Astrocyte (in vitro differentiated cells and primary cell): ENCODE measurements around the gene HLA-DQB2. TPM values are rescaled to one million over a fixed set of nuclear protein-coding genes. Genes with fewer than 3 reads are reported as not detected.

Source experiments
- DNase-seq: peaks from one replicate; pipeline ENCODE4 v3.0.0-alpha.2; 2010; ENCODE audit warnings: low read depth
- FAIRE-seq: peaks from 2 replicates; lab custom pipeline; 2011; peaks lifted over from hg19 to GRCh38; lab: Jason Lieb, UNC
- H2AFZ ChIP-seq: 2 replicates; pipeline ENCODE4 v1.6.0; 2012; ENCODE audit warnings: low read depth, low read length, inconsistent platforms
- H3K27ac ChIP-seq: 2 replicates; pipeline ENCODE4 v1.5.1; 2011; ENCODE audit warnings: low read depth, low read length, inconsistent platforms
- H3K27me3 ChIP-seq: 2 replicates; pipeline ENCODE4 v1.6.0; 2011; ENCODE audit warnings: low read length, inconsistent platforms; ENCODE audit not compliant: insufficient read depth
- H3K36me3 ChIP-seq: 2 replicates; pipeline ENCODE4 v1.5.1; 2011; ENCODE audit warnings: low read length, inconsistent platforms; ENCODE audit not compliant: insufficient read depth
- H3K4me1 ChIP-seq: 2 replicates; pipeline ENCODE4 v1.5.1; 2011; ENCODE audit warnings: low read length, inconsistent platforms; ENCODE audit not compliant: insufficient read depth
- H3K4me2 ChIP-seq: 2 replicates; pipeline ENCODE4 v1.6.0; 2012; ENCODE audit warnings: low read length, inconsistent platforms
- H3K4me3 ChIP-seq: 2 replicates; pipeline ENCODE4 v1.5.1; 2011; ENCODE audit warnings: low read depth, mild to moderate bottlenecking, low read length, inconsistent platforms; ENCODE audit not compliant: insufficient read depth
- H3K79me2 ChIP-seq: 2 replicates; pipeline ENCODE4 v1.6.0; 2012; ENCODE audit warnings: mild to moderate bottlenecking, low read length, inconsistent platforms; ENCODE audit not compliant: insufficient read depth
- H3K9ac ChIP-seq: 2 replicates; pipeline ENCODE4 v1.6.0; 2012; ENCODE audit warnings: mild to moderate bottlenecking, low read length, inconsistent platforms
- H3K9me3 ChIP-seq: 2 replicates; pipeline ENCODE4 v1.5.1; 2012; ENCODE audit warnings: low read depth, mild to moderate bottlenecking, low read length, inconsistent platforms; ENCODE audit not compliant: insufficient read depth
- H4K20me1 ChIP-seq: 2 replicates; pipeline ENCODE4 v1.6.0; 2012; ENCODE audit warnings: low read length, inconsistent platforms; ENCODE audit not compliant: insufficient read depth
- H3K27ac Mint-ChIP-seq: one replicate; pipeline ENCODE4 v1.8.0; 2021; ENCODE audit warnings: mild to moderate bottlenecking, mixed read lengths; ENCODE audit not compliant: unreplicated experiment
- H3K27me3 Mint-ChIP-seq: one replicate; pipeline ENCODE4 v1.8.0; 2021; ENCODE audit warnings: low read depth, mixed read lengths; ENCODE audit not compliant: unreplicated experiment
- H3K36me3 Mint-ChIP-seq: one replicate; pipeline ENCODE4 v1.8.0; 2021; ENCODE audit warnings: low read depth, mixed read lengths; ENCODE audit not compliant: unreplicated experiment
- H3K4me1 Mint-ChIP-seq: one replicate; pipeline ENCODE4 v1.8.0; 2021; ENCODE audit warnings: low read depth, mixed read lengths; ENCODE audit not compliant: unreplicated experiment
- H3K4me3 Mint-ChIP-seq: one replicate; pipeline ENCODE4 v1.8.0; 2021; ENCODE audit warnings: mild to moderate bottlenecking, moderate library complexity, mixed read lengths; ENCODE audit not compliant: unreplicated experiment
- H3K9me3 Mint-ChIP-seq: one replicate; pipeline ENCODE4 v1.8.0; 2021; ENCODE audit warnings: mild to moderate bottlenecking, mixed read lengths; ENCODE audit not compliant: unreplicated experiment
- EZH2 ChIP-seq: IDR thresholded peaks from 2 replicates; pipeline ENCODE4 v1.6.1; 2012; ENCODE audit warnings: mild to moderate bottlenecking, low read length, inconsistent platforms; ENCODE audit not compliant: insufficient read depth
- total RNA-seq: library from RNA; stranded (reverse); gene quantifications from 2 replicates; pipeline ENCODE4 v1.2.1, GENCODE V29; 2021
- TF ChIP-seq, protein P1 (sequence below): IDR thresholded peaks from 2 replicates; pipeline ENCODE4 v1.5.1; 2011; ENCODE audit warnings: low read depth, mild to moderate bottlenecking, inconsistent platforms, low read length, moderate library complexity; ENCODE audit not compliant: insufficient read depth

The HLA-DQB2 gene
- total RNA-seq, 1 donor from 2014 or later: not detected

DNA sequence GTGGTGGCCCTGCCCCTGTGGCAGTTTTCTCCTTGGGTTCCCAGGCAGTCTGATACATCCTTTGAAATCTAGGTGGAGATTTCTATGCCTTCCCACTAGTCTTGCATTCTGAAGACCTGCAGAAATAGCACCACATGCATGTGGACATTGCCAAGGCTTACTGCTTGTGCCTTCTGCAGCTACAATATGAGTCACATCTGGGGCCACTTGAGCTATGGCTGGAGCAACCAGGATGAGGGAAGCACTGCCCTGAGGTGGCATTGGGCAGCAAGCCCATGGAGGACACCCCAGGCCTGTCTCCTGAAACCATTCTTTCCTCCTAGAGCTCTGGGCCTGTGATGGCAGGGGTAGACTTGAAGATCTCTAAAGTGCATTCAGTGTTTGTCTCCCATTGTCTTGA is 15.7 kb upstream of the HLA-DQB2 start:
- TF ChIP-seq, protein P1, sequence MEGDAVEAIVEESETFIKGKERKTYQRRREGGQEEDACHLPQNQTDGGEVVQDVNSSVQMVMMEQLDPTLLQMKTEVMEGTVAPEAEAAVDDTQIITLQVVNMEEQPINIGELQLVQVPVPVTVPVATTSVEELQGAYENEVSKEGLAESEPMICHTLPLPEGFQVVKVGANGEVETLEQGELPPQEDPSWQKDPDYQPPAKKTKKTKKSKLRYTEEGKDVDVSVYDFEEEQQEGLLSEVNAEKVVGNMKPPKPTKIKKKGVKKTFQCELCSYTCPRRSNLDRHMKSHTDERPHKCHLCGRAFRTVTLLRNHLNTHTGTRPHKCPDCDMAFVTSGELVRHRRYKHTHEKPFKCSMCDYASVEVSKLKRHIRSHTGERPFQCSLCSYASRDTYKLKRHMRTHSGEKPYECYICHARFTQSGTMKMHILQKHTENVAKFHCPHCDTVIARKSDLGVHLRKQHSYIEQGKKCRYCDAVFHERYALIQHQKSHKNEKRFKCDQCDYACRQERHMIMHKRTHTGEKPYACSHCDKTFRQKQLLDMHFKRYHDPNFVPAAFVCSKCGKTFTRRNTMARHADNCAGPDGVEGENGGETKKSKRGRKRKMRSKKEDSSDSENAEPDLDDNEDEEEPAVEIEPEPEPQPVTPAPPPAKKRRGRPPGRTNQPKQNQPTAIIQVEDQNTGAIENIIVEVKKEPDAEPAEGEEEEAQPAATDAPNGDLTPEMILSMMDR: no peak
- FAIRE-seq (no peak), DNase-seq (no peak)
- H4K20me1 ChIP-seq: no peaks in the 10 kb centered on the region
- H3K79me2 ChIP-seq: no peaks in the 10 kb centered on the region
- no peak overlapping the region for H3K9ac ChIP-seq
- H3K4me3 ChIP-seq: no peak overlapping the region
- H3K9me3 ChIP-seq: no peaks in the 10 kb centered on the region
- Mint-ChIP-seq H3K27me3 (peaks cover 7% of the 10 kb centered on the region), H3K36me3 (no peaks in the 10 kb centered on the region), H3K4me1 (no peaks in the 10 kb centered on the region), H3K9me3 (peaks cover 10% of the 10 kb centered on the region), H3K27ac (no peak overlapping the region), H3K4me3 (no peak overlapping the region)
- H3K36me3 ChIP-seq: no peaks in the 10 kb centered on the region
- H3K27ac ChIP-seq: no peak overlapping the region
- no peak overlapping the region for H3K4me2 ChIP-seq
- H2AFZ ChIP-seq: no peak overlapping the region
- H3K4me1 ChIP-seq: no peaks in the 10 kb centered on the region
- H3K27me3 ChIP-seq: peaks cover 5% of the 10 kb centered on the region

DNA sequence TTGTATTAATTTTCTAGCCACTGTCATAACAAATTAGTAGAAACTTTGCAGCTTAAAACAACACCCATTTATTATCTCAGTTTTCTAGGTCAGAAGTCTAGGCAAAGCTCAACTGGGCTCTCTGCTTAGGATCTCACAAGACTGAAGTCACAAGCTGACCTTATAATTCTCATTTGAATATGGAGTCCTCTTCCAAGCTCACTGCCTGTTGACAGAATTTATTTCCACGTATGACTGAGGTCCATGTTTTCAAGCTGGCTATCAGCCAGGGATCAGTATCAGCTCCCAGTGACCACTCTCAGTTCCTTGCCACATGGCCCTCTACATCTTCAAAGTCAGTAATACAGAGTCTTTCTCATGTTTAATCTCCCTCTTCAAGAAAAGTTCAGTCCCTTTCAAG is 11.7 kb upstream of the HLA-DQB2 start:
- H3K9me3 Mint-ChIP-seq: peaks cover 4% of the 10 kb centered on the region
- Histone ChIP-seq H3K4me2 (no peak overlapping the region), H3K9ac (no peak overlapping the region), H3K27ac (no peak overlapping the region), H2AFZ (no peak overlapping the region), H3K9me3 (no peaks in the 10 kb centered on the region), H3K4me3 (no peak overlapping the region), H3K36me3 (no peaks in the 10 kb centered on the region), H3K4me1 (no peaks in the 10 kb centered on the region), H3K27me3 (peaks cover 7% of the 10 kb centered on the region), H3K79me2 (no peaks in the 10 kb centered on the region), H4K20me1 (no peaks in the 10 kb centered on the region)
- no peaks in the 10 kb centered on the region for H3K36me3 Mint-ChIP-seq
- FAIRE-seq: no peak
- H3K4me3 Mint-ChIP-seq: no peak overlapping the region
- H3K4me1 Mint-ChIP-seq: peaks cover 8% of the 10 kb centered on the region
- peaks cover 4% of the 10 kb centered on the region for H3K27me3 Mint-ChIP-seq
- H3K27ac Mint-ChIP-seq: no peak overlapping the region
- TF ChIP-seq EZH2: no peak
- TF ChIP-seq, protein P1: no peak
- no peak for DNase-seq

DNA sequence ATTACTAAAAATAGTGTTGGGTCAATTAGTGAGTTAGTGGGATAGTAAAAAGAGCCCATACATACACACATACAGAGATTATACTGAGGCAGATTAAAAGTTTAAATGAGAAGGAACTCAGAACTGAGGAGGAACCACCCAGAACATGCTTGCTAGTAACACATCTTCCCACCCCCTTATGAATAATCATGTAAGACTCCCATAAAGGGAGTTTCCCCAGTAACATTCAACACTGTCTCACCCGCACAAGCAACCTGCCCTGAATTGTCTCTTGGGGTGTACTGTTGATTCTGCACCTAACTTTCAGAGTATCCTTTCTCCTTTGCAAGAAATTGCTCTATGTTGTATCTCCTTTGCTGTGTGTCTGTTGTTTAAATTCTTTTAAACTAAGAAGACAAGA is 11.1 kb upstream of the HLA-DQB2 start:
- no peak overlapping the region for H3K27ac Mint-ChIP-seq
- FAIRE-seq: no peak
- Histone ChIP-seq H3K4me3 (no peak overlapping the region), H3K27ac (no peak overlapping the region), H3K27me3 (peaks cover 4% of the 10 kb centered on the region), H3K4me2 (no peak overlapping the region), H4K20me1 (no peaks in the 10 kb centered on the region), H3K9me3 (no peaks in the 10 kb centered on the region), H3K9ac (no peak overlapping the region), H3K36me3 (no peaks in the 10 kb centered on the region), H2AFZ (no peak overlapping the region), H3K4me1 (no peaks in the 10 kb centered on the region), H3K79me2 (no peaks in the 10 kb centered on the region)
- no peak overlapping the region for H3K4me3 Mint-ChIP-seq
- TF ChIP-seq, protein P1: no peak
- TF ChIP-seq EZH2: no peak
- peaks cover 1% of the 10 kb centered on the region for H3K9me3 Mint-ChIP-seq
- DNase-seq: no peak
- H3K36me3 Mint-ChIP-seq: no peaks in the 10 kb centered on the region
- peaks cover 1% of the 10 kb centered on the region for H3K27me3 Mint-ChIP-seq
- peaks cover 8% of the 10 kb centered on the region for H3K4me1 Mint-ChIP-seq
